Measurements from ENCODE around the gene NFIA.
"Not testable (repeated sequence)": the region's sequence is repeated elsewhere in the genome, so short reads cannot be mapped to it uniquely, and the experiment has no call there.

The NFIA gene

GRCh38 chr1:61254634-61255357 lies 172.4 kb downstream of the NFIA start:
- no peak for DNase-seq

GRCh38 chr1:61255358-61255703 lies 173.0 kb downstream of the NFIA start:
- no peak for DNase-seq

GRCh38 chr1:61259379-61260148 lies 177.2 kb downstream of the NFIA start:
- no peak for DNase-seq

GRCh38 chr1:61260171-61260570 lies 177.8 kb downstream of the NFIA start:
- no peak for DNase-seq

- no peak for DNase-seq
Measured at GRCh38 chr1:61261595-61261994, 179.2 kb downstream of the NFIA start.

- DNase-seq: no peak
Measured at GRCh38 chr1:61263905-61264824, 181.8 kb downstream of the NFIA start.

- no peak for DNase-seq
Measured at GRCh38 chr1:61264825-61265242, 182.5 kb downstream of the NFIA start.

GRCh38 chr1:61265665-61266064 lies 183.3 kb downstream of the NFIA start:
- no peak for DNase-seq

GRCh38 chr1:61266738-61267137 lies 184.4 kb downstream of the NFIA start:
- DNase-seq: no peak

- DNase-seq: no peak
Measured at GRCh38 chr1:61268546-61269240, 186.3 kb downstream of the NFIA start.

GRCh38 chr1:61269602-61270001 lies 187.2 kb downstream of the NFIA start:
- DNase-seq: no peak

- no peak for DNase-seq
Measured at GRCh38 chr1:61270107-61270506, 187.7 kb downstream of the NFIA start.

GRCh38 chr1:61270761-61271411 lies 188.5 kb downstream of the NFIA start:
- no peak for DNase-seq

- DNase-seq: peak; percentile 54
Measured at GRCh38 chr1:61271412-61271789, 189.0 kb downstream of the NFIA start.

GRCh38 chr1:61273167-61273705 lies 190.9 kb downstream of the NFIA start:
- no peak for DNase-seq

GRCh38 chr1:61273861-61274260 lies 191.5 kb downstream of the NFIA start:
- no peak for DNase-seq

- no peak for DNase-seq
Measured at GRCh38 chr1:61274939-61275338, 192.6 kb downstream of the NFIA start.

- no peak for DNase-seq
Measured at GRCh38 chr1:61276246-61276645, 193.9 kb downstream of the NFIA start.

GRCh38 chr1:61277121-61277690 lies 194.8 kb downstream of the NFIA start:
- DNase-seq: no peak

- DNase-seq: not testable (repeated sequence)
Measured at GRCh38 chr1:61278503-61278902, 196.1 kb downstream of the NFIA start.

GRCh38 chr1:61278966-61279365 lies 196.6 kb downstream of the NFIA start:
- DNase-seq: no peak

- no peak for DNase-seq
Measured at GRCh38 chr1:61279570-61279969, 197.2 kb downstream of the NFIA start.

Measured in activated CD8-positive, alpha-beta memory T cell treated with anti-CD3 and anti-CD28 coated beads, Interleukin-2, amount 50 U/mL, for 48 hours (primary cell).